Activated CD4-positive, alpha-beta memory T cell treated with anti-CD3 and anti-CD28 coated beads for 36 hours (primary cell): ENCODE data around the gene RAD18. TPM values are rescaled to one million over a fixed set of nuclear protein-coding genes. Genes with fewer than 3 reads are reported as not detected.
A peak's percentile ranks its signal among the peaks of the same experiment; 100 is the strongest.

Experiments
- CTCF ChIA-PET: fragments of 350-600 bp; sonication (Branson Sonifier 250); formaldehyde crosslinking; loops from one replicate; lab custom pipeline; 2021; ENCODE audit warnings: antibody characterized with exemption, inconsistent platforms; lab: Charles Lee
- POLR2A ChIA-PET: fragments of 350-600 bp; sonication (Branson Sonifier 250); formaldehyde crosslinking; loops from one replicate; lab custom pipeline; 2021; ENCODE audit warnings: antibody characterized with exemption; lab: Charles Lee
- DNase-seq: peaks from one replicate; pipeline ENCODE4 v3.0.0-alpha.2; 2020
- H3K27ac Mint-ChIP-seq: one replicate; pipeline ENCODE4 v1.8.0; 2021; ENCODE audit warnings: mixed read lengths
- H3K27me3 Mint-ChIP-seq: one replicate; pipeline ENCODE4 v1.8.0; 2021; ENCODE audit warnings: mixed read lengths
- H3K36me3 Mint-ChIP-seq: one replicate; pipeline ENCODE4 v1.8.0; 2021; ENCODE audit warnings: mixed read lengths
- H3K4me1 Mint-ChIP-seq: one replicate; pipeline ENCODE4 v1.8.0; 2021; ENCODE audit warnings: low read depth, mixed read lengths
- H3K4me3 Mint-ChIP-seq: one replicate; pipeline ENCODE4 v1.8.0; 2021; ENCODE audit warnings: mild to moderate bottlenecking, mixed read lengths
- H3K9me3 Mint-ChIP-seq: one replicate; pipeline ENCODE4 v1.8.0; 2021; ENCODE audit warnings: mixed read lengths
- intact Hi-C: fragments of 100-400 bp; cut with micrococcal nuclease; formaldehyde crosslinking; loops from one replicate; pipeline ENCODE4 v1.15.1; 2023
- total RNA-seq, 2 experiments: library from RNA; stranded (reverse); gene quantifications; one replicate each; pipeline ENCODE4 v1.2.3, GENCODE V29; 2021

Gene RAD18
- total RNA-seq, 2 experiments from 2014 or later: 38.1 to 41.9 TPM

- intact Hi-C loops: no loop called here
- Mint-ChIP-seq H3K27me3 (no peaks in the 10 kb centered on the region), H3K27ac (no peak overlapping the region), H3K4me1 (peaks cover under 1% of the 10 kb centered on the region), H3K4me3 (no peak overlapping the region), H3K9me3 (no peaks in the 10 kb centered on the region), H3K36me3 (no peaks in the 10 kb centered on the region)
- ChIA-PET POLR2A (no interaction called here), CTCF (interaction anchor here (1.0 to 2.1 kb wide), 2 partner anchors 10 to 309 kb away, joined by 3 to 9 read pairs; no protein-coding TSS in a partner anchor)
- no peak for DNase-seq
Observed at GRCh38 chr3:8992854-8993253, 29.6 kb upstream of the RAD18 start.

- DNase-seq: no peak
- no peaks in the 10 kb centered on the region for H3K9me3 Mint-ChIP-seq
- no peak overlapping the region for H3K4me3 Mint-ChIP-seq
- H3K4me1 Mint-ChIP-seq: peaks cover 3% of the 10 kb centered on the region
- POLR2A ChIA-PET: no interaction called here
- H3K27ac Mint-ChIP-seq: no peak overlapping the region
- intact Hi-C loops: no loop called here
- H3K27me3 Mint-ChIP-seq: no peaks in the 10 kb centered on the region
- CTCF ChIA-PET: interaction anchor here (2.1 kb wide), 1 partner anchor 310 kb away, joined by 9 read pairs; no protein-coding TSS in a partner anchor
- H3K36me3 Mint-ChIP-seq: no peaks in the 10 kb centered on the region
Observed at GRCh38 chr3:8992199-8992598, 28.9 kb upstream of the RAD18 start.

- no peaks in the 10 kb centered on the region for H3K27me3 Mint-ChIP-seq
- no peaks in the 10 kb centered on the region for H3K9me3 Mint-ChIP-seq
- no peak overlapping the region for H3K27ac Mint-ChIP-seq
- no peak overlapping the region for H3K4me3 Mint-ChIP-seq
- POLR2A ChIA-PET: no interaction called here
- DNase-seq: no peak
- CTCF ChIA-PET: interaction anchor here (0.7 to 4.6 kb wide), 3 partner anchors 19 to 312 kb away, joined by 3 to 96 read pairs (median 9); no protein-coding TSS in a partner anchor
- intact Hi-C loops: no loop called here
- no peaks in the 10 kb centered on the region for H3K36me3 Mint-ChIP-seq
- H3K4me1 Mint-ChIP-seq: peaks cover 3% of the 10 kb centered on the region
Observed at GRCh38 chr3:8990266-8991215, 27.3 kb upstream of the RAD18 start.

- Mint-ChIP-seq H3K9me3 (no peaks in the 10 kb centered on the region), H3K4me1 (peaks cover 3% of the 10 kb centered on the region), H3K36me3 (no peaks in the 10 kb centered on the region), H3K27ac (no peak overlapping the region), H3K27me3 (no peaks in the 10 kb centered on the region), H3K4me3 (no peak overlapping the region)
- intact Hi-C loops: loop anchor here (1.0 kb wide), 2 partner anchors 78 to 313 kb away; no protein-coding TSS in a partner anchor
- ChIA-PET CTCF (interaction anchor here (0.9 to 4.6 kb wide), 17 partner anchors 9 to 321 kb away, joined by 3 to 96 read pairs (median 7); partner anchors contain the start of gene SRGAP3), POLR2A (no interaction called here)
- no peak for DNase-seq
Observed at GRCh38 chr3:8988791-8989558, 25.7 kb upstream of the RAD18 start.

GRCh38 chr3:8988384-8988655 is 25.0 kb upstream of the RAD18 start:
- no peaks in the 10 kb centered on the region for H3K36me3 Mint-ChIP-seq
- CTCF ChIA-PET: interaction anchor here (0.5 to 4.6 kb wide), 29 partner anchors 9 to 359 kb away, joined by 3 to 96 read pairs (median 4); partner anchors contain the start of gene SRGAP3
- H3K4me1 Mint-ChIP-seq: peaks cover 3% of the 10 kb centered on the region
- H3K27me3 Mint-ChIP-seq: no peaks in the 10 kb centered on the region
- DNase-seq: no peak
- intact Hi-C loops: loop anchor here (1.0 kb wide), 2 partner anchors 79 to 314 kb away; no protein-coding TSS in a partner anchor
- POLR2A ChIA-PET: interaction anchor here (0.5 kb wide), 1 partner anchor 315 kb away, joined by 3 read pairs; no protein-coding TSS in a partner anchor
- no peak overlapping the region for H3K4me3 Mint-ChIP-seq
- H3K9me3 Mint-ChIP-seq: no peaks in the 10 kb centered on the region
- no peak overlapping the region for H3K27ac Mint-ChIP-seq

- intact Hi-C loops: loop anchor here (1.0 kb wide), 2 partner anchors 79 to 314 kb away; no protein-coding TSS in a partner anchor
- Mint-ChIP-seq H3K36me3 (no peaks in the 10 kb centered on the region), H3K27me3 (no peaks in the 10 kb centered on the region), H3K27ac (no peak overlapping the region), H3K9me3 (no peaks in the 10 kb centered on the region), H3K4me3 (no peak overlapping the region), H3K4me1 (peaks cover 3% of the 10 kb centered on the region)
- POLR2A ChIA-PET: interaction anchor here (0.5 kb wide), 1 partner anchor 315 kb away, joined by 3 read pairs; no protein-coding TSS in a partner anchor
- peak; percentile 79 for DNase-seq
- CTCF ChIA-PET: interaction anchor here (0.5 to 4.6 kb wide), 33 partner anchors 9 to 375 kb away, joined by 3 to 96 read pairs (median 4); partner anchors contain the start of genes SRGAP3 and THUMPD3
Observed at GRCh38 chr3:8987645-8988383, 24.5 kb upstream of the RAD18 start.

- Mint-ChIP-seq H3K4me3 (no peak overlapping the region), H3K27me3 (no peaks in the 10 kb centered on the region), H3K9me3 (no peaks in the 10 kb centered on the region), H3K27ac (no peak overlapping the region), H3K4me1 (peaks cover 3% of the 10 kb centered on the region), H3K36me3 (no peaks in the 10 kb centered on the region)
- ChIA-PET POLR2A (no interaction called here), CTCF (interaction anchor here (0.6 to 4.6 kb wide), 27 partner anchors 8 to 376 kb away, joined by 3 to 96 read pairs (median 5); partner anchors contain the start of genes SRGAP3 and THUMPD3)
- no peak for DNase-seq
- intact Hi-C loops: no loop called here
Observed at GRCh38 chr3:8987226-8987625, 24.0 kb upstream of the RAD18 start.

GRCh38 chr3:8986741-8987140 is 23.5 kb upstream of the RAD18 start:
- Mint-ChIP-seq H3K27ac (no peak overlapping the region), H3K4me3 (no peak overlapping the region), H3K9me3 (no peaks in the 10 kb centered on the region), H3K36me3 (no peaks in the 10 kb centered on the region), H3K4me1 (peaks cover 3% of the 10 kb centered on the region), H3K27me3 (no peaks in the 10 kb centered on the region)
- ChIA-PET CTCF (interaction anchor here (0.8 to 4.6 kb wide), 11 partner anchors 8 to 315 kb away, joined by 3 to 96 read pairs (median 11); partner anchors contain the start of gene SRGAP3), POLR2A (no interaction called here)
- DNase-seq: no peak
- intact Hi-C loops: no loop called here

GRCh38 chr3:8985876-8986275 is 22.6 kb upstream of the RAD18 start:
- Mint-ChIP-seq H3K9me3 (no peaks in the 10 kb centered on the region), H3K36me3 (no peaks in the 10 kb centered on the region), H3K4me3 (no peak overlapping the region), H3K27me3 (no peaks in the 10 kb centered on the region), H3K27ac (no peak overlapping the region), H3K4me1 (peaks cover 3% of the 10 kb centered on the region)
- ChIA-PET CTCF (interaction anchor here (1.5 to 4.6 kb wide), 5 partner anchors 12 to 316 kb away, joined by 5 to 96 read pairs (median 20); no protein-coding TSS in a partner anchor), POLR2A (no interaction called here)
- intact Hi-C loops: no loop called here
- DNase-seq: no peak

- ChIA-PET POLR2A (no interaction called here), CTCF (interaction anchor here (0.7 to 3.3 kb wide), 3 partner anchors 13 to 316 kb away, joined by 3 to 20 read pairs (median 5); no protein-coding TSS in a partner anchor)
- no peaks in the 10 kb centered on the region for H3K27me3 Mint-ChIP-seq
- H3K4me1 Mint-ChIP-seq: peaks cover 3% of the 10 kb centered on the region
- no peaks in the 10 kb centered on the region for H3K36me3 Mint-ChIP-seq
- H3K4me3 Mint-ChIP-seq: no peak overlapping the region
- no peak overlapping the region for H3K27ac Mint-ChIP-seq
- intact Hi-C loops: no loop called here
- no peaks in the 10 kb centered on the region for H3K9me3 Mint-ChIP-seq
- no peak for DNase-seq
Observed at GRCh38 chr3:8985411-8985831, 22.1 kb upstream of the RAD18 start.

GRCh38 chr3:8984526-8984925 is 21.3 kb upstream of the RAD18 start:
- no peak overlapping the region for H3K4me3 Mint-ChIP-seq
- intact Hi-C loops: no loop called here
- peaks cover 3% of the 10 kb centered on the region for H3K4me1 Mint-ChIP-seq
- H3K27ac Mint-ChIP-seq: no peak overlapping the region
- ChIA-PET POLR2A (no interaction called here), CTCF (no interaction called here)
- no peak for DNase-seq
- H3K9me3 Mint-ChIP-seq: peaks cover 3% of the 10 kb centered on the region
- H3K36me3 Mint-ChIP-seq: no peaks in the 10 kb centered on the region
- H3K27me3 Mint-ChIP-seq: peaks cover 1% of the 10 kb centered on the region
